Measurements from ENCODE around the gene WDR64. TPM values are rescaled to one million over a fixed set of nuclear protein-coding genes. Genes with fewer than 3 reads are reported as not detected.

WDR64 gene
- total RNA-seq, 1 donor from 2014 or later: not detected

- H3K27ac Mint-ChIP-seq (ENCODE audit: unreplicated experiment): no peak overlapping the region
Observed at GRCh38 chr1:241711326-241711725, 59.2 kb downstream of the WDR64 start.

GRCh38 chr1:241713316-241713715, 61.2 kb downstream of the WDR64 start:
- Mint-ChIP-seq H3K27ac (ENCODE audit: unreplicated experiment) (no peak overlapping the region), H3K4me1 (ENCODE audit: low read depth, unreplicated experiment) (peaks cover 20% of the 10 kb centered on the region), H3K27me3 (ENCODE audit: unreplicated experiment) (no peaks in the 10 kb centered on the region), H3K36me3 (ENCODE audit: unreplicated experiment) (no peaks in the 10 kb centered on the region), H3K4me3 (ENCODE audit: unreplicated experiment) (peak overlapping the region; percentile 74), H3K9me3 (ENCODE audit: unreplicated experiment) (no peaks in the 10 kb centered on the region)
- no peak for TF ChIP-seq CTCF (IDR thresholded peaks at IDR 0.05; ENCODE audit: partially characterized antibody, unreplicated experiment)
- DNase-seq: no peak

More at GRCh38 chr1:241711326-241711725, 59.2 kb downstream of the WDR64 start:
- H3K4me3 Mint-ChIP-seq (ENCODE audit: unreplicated experiment): no peak overlapping the region
- H3K36me3 Mint-ChIP-seq (ENCODE audit: unreplicated experiment): no peaks in the 10 kb centered on the region
- no peaks in the 10 kb centered on the region for H3K27me3 Mint-ChIP-seq (ENCODE audit: unreplicated experiment)
- peaks cover 17% of the 10 kb centered on the region for H3K4me1 Mint-ChIP-seq (ENCODE audit: low read depth, unreplicated experiment)
- no peaks in the 10 kb centered on the region for H3K9me3 Mint-ChIP-seq (ENCODE audit: unreplicated experiment)
- no peak for TF ChIP-seq CTCF (IDR thresholded peaks at IDR 0.05; ENCODE audit: partially characterized antibody, unreplicated experiment)
- no peak for DNase-seq

GRCh38 chr1:241714321-241715218, 62.5 kb downstream of the WDR64 start:
- no peak for DNase-seq
- no peaks in the 10 kb centered on the region for H3K27me3 Mint-ChIP-seq (ENCODE audit: unreplicated experiment)
- peak overlapping the region; percentile 75 for H3K27ac Mint-ChIP-seq (ENCODE audit: unreplicated experiment)
- TF ChIP-seq CTCF (IDR thresholded peaks at IDR 0.05; ENCODE audit: partially characterized antibody, unreplicated experiment): no peak
- no peaks in the 10 kb centered on the region for H3K36me3 Mint-ChIP-seq (ENCODE audit: unreplicated experiment)
- H3K4me3 Mint-ChIP-seq (ENCODE audit: unreplicated experiment): no peak overlapping the region
- peaks cover 20% of the 10 kb centered on the region for H3K4me1 Mint-ChIP-seq (ENCODE audit: low read depth, unreplicated experiment)
- H3K9me3 Mint-ChIP-seq (ENCODE audit: unreplicated experiment): no peaks in the 10 kb centered on the region

GRCh38 chr1:241715435-241715834, 63.4 kb downstream of the WDR64 start:
- peaks cover 1% of the 10 kb centered on the region for H3K9me3 Mint-ChIP-seq (ENCODE audit: unreplicated experiment)
- H3K27me3 Mint-ChIP-seq (ENCODE audit: unreplicated experiment): peaks cover 2% of the 10 kb centered on the region
- no peaks in the 10 kb centered on the region for H3K36me3 Mint-ChIP-seq (ENCODE audit: unreplicated experiment)
- no peak for DNase-seq
- TF ChIP-seq CTCF (IDR thresholded peaks at IDR 0.05; ENCODE audit: partially characterized antibody, unreplicated experiment): no peak
- no peak overlapping the region for H3K4me3 Mint-ChIP-seq (ENCODE audit: unreplicated experiment)
- H3K4me1 Mint-ChIP-seq (ENCODE audit: low read depth, unreplicated experiment): peaks cover 20% of the 10 kb centered on the region
- H3K27ac Mint-ChIP-seq (ENCODE audit: unreplicated experiment): peak overlapping the region; percentile 75

GRCh38 chr1:241715956-241716355, 63.9 kb downstream of the WDR64 start:
- no peak for DNase-seq
- Mint-ChIP-seq H3K4me3 (ENCODE audit: unreplicated experiment) (no peak overlapping the region), H3K36me3 (ENCODE audit: unreplicated experiment) (no peaks in the 10 kb centered on the region), H3K27ac (ENCODE audit: unreplicated experiment) (peak overlapping the region; percentile 75), H3K27me3 (ENCODE audit: unreplicated experiment) (peaks cover 4% of the 10 kb centered on the region), H3K4me1 (ENCODE audit: low read depth, unreplicated experiment) (peaks cover 20% of the 10 kb centered on the region), H3K9me3 (ENCODE audit: unreplicated experiment) (peaks cover 1% of the 10 kb centered on the region)
- no peak for TF ChIP-seq CTCF (IDR thresholded peaks at IDR 0.05; ENCODE audit: partially characterized antibody, unreplicated experiment)

Measured in glutamatergic neuron (in vitro differentiated cells).